ENCODE data around the gene DNM3. TPM values are rescaled to one million over a fixed set of nuclear protein-coding genes. Genes with fewer than 3 reads are reported as not detected.
A peak's percentile ranks its signal among the peaks of the same experiment; 100 is the strongest.

Gene DNM3
- polyA plus RNA-seq, 1 donor, result 3.9 TPM

DNA sequence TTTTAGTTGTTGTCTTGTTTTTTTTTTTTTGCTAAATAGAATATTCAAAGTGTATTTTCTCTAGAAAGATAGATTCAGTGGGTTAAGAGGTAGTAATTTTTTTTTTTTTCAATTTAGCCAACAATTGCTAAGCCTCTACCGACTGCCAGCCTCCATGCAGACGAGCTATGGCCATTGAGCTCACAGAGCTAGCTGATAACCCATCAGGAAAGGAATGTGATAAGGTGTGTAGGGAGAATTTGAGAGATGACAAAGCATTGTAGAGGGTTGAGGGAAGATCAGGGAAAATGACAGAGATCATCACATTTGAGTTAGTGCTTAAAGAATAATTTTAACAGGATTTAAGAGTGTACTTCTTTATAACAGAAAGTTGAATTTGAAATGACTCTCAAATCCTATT is 30.6 kb downstream of the DNM3 start:
- no peak for DNase-seq

DNA sequence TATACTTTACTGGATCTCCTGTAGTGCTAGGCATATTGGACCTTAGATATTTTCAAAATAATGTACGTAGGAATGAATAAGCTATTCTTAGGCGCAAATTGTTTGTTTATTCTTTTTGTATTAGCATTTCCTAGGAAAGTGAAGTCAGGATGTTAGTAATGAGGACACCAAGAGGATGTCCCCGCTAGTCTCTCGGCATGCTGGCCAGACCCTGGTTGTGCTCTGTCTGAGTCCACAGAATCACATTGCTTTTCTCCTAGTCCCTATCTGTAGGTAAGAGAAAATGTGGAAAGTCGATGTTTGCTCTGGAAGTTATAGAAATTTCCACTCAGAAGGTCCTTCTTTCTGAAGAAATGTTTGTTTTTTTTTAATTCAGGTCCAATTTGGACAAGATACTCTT is 31.1 kb downstream of the DNM3 start:
- no peak for DNase-seq

DNA sequence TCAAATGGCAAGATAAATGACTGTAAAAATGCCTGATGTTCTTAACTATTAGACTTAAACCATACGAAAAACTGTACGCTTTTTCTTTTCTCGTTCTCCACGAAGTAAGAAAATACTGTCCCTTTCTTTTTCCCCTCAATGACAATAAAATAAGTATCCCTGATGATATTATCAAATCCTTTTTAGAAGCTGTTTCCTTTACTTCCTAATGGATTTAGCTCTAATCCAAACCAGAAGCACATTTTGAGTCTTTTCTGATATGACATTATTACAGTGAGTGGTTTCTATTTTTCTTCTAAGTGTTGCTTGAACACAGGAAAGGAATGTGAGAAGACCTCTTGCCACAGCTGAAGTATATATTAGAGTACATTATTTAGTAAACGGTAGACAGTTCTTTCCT is 32.4 kb downstream of the DNM3 start:
- no peak for DNase-seq

DNA sequence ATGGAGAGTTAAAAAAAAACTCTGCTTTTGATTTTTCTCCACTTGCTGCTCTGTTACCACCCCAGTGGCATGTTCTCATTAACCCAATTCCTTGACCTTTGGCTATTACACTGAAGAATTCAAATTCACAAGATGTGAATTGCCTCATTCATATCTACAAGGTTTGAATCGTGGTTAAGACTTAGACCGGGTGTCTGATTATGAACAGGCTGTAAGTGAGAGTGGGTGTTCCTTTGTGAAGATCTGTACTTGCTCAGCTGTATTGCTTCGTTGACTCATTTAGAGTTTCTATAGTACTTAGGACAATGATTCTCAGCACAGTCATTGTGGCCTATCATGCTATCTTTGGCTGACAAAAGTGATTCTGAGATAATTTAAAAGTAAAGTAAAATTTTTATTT is 36.4 kb downstream of the DNM3 start:
- no peak for DNase-seq

DNA sequence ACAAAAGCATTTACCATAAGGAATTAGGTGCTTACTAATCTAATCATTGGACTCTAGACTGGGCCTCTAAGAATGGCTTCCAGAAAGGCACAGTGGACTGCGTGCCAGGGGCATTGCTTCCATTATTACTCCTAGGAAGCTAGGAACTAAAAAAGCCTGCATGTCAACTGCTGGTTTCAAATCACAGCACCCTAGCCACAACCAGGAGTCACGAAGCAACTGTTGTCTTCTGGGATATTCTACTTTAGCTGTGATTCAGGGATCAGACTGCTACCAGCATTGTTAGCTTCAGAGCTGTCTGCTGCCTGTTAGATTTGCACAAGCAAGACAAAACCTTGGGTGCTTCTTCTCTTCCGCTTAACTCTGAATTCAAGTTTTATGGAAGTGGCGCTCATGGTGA is 38.3 kb downstream of the DNM3 start:
- no peak for DNase-seq

DNA sequence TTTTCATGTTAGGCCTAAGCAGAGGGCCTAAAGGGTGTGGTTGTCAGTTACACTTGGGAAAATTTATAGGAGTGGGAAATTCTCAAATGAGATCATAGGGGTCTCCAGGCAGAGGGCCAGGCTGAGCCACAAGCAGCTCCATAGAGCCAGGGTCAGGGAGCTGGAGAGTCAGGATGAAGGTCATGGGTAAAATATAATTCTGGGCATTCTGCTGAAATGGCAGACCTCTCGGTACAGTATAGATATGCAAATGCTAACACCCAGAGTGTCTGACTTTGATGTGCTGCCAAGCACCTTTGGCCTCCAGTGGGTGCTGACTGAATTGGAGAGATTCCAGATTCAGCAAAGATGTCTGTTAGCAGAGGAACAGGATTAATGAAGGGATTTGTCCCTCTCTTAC is 40.1 kb downstream of the DNM3 start:
- no peak for DNase-seq

DNA sequence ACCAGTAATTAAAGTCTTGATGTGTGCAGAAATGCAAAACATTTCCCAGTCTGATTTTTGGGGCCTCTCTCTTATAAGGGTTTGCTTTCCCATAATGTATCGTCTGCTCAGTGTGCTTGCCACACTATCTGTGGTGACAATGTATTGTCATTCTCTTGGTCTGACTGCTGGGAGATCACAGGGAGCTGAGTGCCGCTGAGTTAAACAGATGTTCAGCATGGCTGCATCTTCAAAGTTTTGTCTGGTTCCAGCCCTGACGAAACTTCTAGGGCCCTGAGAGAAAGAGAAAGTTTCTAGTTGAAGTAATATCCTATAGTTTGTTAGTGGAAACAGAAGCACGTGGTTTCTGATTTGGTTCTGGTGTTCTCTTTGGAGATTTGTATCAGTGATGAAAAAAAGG is 42.6 kb downstream of the DNM3 start:
- no peak for DNase-seq

DNA sequence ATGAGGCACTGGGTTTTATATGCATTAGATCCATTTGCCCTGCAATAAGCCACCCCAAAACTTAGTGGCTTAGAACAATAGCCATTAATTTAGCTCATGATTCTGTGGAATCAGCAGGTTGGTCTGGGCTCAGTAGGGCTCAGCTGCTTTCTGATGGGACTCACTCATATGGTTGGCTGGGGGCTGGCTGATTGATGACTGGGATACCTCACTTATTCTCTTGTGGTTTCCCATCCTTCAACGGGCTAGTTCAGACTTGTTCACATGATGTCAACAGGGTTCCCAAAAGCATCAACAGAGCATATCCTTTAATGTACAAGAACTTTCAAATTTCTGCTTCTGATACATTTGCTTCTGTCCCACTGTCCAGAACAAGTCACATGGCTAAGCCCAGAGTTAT is 43.2 kb downstream of the DNM3 start:
- DNase-seq, result no peak

DNA sequence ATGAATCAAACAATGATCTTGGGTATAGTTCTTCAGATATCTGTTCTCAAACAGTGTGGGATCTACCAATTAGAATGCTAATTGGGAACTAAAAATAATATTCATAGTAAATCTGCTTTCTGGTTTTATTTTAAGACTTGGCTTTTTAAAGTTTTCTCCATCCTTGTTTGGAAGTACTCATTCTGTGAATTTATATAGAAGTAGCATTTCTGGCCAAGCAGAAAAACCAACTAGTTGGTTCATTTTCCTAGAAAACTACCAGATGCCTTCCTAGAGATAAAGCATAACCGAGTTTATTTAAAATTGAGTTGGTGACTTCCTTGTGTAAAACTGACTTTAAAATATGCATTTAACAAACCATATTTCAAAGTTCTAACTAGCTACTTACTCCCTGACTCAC is 48.8 kb downstream of the DNM3 start:
- DNase-seq, result no peak

DNA sequence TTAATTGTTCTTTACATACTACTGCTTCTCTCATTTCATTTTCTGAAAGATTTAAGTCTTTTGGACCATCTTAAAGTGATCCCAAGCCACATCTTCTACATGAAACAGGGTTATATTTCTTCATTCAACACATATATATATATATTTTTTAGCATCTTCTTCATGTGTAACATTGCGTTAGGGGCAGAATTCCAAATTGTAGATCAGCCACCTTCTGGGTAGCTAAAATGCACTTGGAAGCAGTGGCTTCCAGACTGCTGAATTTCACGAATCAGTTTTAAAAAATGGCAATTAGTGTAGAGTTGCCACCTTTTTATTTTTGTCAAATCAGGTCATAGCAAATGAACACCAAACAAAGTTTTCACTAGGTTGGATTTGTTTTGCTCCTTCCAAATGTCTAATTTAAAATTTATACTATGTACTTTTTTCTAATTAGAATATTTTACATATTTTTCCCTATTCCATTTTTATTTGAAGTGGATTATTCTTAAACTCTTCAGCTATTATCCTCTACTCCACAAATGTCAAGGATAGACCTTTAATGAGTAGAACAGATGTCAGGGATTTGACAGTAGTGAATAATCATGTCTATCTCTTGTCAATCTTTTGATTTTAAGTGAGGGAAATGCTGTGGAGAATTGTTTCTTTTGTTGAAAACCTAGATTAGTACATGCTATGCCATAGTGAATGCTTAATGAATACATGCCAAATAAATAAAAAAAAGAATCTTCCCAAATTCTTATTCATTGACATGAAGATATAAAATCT is 55.8 kb downstream of the DNM3 start:
- no peak for DNase-seq

DNA sequence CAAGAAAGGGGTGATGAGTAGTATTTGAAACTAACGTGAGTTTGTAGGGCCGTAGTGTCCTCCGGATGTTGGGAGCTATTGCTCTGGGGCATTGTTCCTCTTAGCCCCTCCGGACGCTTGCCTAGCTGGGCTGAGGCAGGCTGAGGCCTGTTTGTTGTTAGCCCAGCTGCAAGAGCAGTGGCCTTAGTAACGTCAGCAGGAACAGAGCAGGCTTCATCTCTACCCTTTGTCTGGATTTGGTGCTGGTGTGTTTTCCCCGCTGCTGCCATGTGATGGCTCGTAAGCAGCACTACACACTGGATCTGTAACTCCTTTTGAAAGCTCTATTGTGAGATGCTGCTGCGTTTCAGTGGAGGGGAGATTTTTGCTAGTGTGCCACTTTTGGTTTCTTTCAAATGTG is 57.6 kb downstream of the DNM3 start:
- DNase-seq, result no peak

DNA sequence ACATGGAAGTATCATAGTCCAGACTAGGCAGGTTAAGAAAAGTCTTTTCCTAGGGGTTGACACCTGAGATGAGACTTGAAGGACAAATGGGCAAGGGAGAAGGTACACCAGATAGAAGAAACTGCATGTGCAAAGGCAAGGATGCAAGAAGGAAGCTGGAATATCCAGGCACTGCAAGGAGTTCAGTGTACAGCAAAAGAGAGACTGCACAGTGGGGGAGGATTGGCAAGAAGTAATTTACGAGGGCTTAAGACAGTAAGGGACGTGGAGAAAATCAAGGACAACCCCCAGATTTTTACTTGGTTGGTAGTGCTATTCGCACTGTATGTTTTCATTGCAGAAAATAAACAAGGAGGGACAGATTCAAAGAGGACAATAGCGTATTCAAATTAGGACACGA is 58.5 kb downstream of the DNM3 start:
- no peak for DNase-seq

DNA sequence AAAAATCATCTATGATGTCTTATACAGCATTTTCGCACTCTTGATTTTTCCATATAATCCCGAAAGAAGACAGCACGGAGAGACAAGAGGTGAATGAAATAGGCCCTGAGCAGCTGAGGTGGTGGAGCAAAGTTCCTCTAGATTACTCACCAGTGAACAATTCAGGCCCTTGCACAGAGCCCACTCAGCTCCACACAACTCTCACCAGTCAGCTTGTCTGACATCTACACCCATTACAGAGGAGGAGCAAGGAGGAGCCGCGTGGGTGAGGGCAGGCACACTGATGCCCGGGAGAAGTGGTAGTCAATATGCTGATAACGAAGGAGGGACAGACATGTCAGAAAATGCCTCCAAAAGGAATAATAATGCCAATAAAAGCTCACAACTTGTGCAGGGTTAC is 59.9 kb downstream of the DNM3 start:
- DNase-seq, result no peak

DNA sequence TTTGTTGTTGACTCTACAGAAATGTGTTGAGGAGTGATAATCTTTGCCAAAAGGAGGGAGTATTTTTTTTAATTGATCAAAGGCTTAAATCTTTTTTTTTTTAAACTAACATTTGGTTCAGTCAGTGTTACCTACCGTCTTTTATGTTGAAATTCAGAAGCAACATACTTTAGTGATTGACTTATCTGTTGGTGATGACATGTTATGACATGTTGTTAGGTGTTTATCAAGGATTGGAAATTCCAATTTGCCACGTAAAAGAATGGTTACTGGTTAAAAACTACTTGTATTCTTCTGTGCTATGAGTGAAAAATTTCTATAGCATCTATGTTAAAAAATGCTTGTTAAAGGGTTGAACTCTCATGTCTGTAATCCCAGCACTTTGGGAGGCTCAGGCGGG is 61.2 kb downstream of the DNM3 start:
- DNase-seq, result no peak

DNA sequence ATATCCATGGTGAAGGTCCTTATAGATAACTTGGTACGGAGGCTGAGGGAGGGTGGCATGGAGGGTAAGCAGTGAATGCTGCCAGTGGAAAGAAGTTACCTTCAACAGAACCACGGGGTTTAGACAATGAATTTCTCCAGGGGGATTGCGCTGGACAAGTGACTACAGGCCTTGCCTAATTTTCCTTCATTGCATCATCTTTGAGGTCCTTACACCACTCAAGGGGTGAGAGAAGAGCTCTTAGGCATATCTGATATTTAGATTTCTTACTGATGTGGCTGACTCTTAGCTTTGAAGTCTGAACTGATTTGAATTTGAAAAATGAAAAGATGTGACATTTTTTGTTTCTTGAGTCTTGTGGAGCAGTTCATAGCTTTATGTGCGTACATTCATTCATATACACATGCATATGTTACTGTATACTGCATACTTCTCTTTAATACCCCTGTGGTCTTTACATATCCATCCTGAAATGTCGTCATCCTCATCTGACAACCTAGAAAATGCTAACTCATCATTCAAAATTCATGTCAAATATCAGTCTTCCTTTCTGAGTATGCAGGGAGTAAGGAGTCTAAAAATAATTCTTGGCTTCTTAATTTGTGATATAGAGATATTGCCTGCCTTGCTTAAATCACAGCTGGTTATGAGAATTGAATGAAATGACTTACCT is 63.6 kb downstream of the DNM3 start:
- no peak for DNase-seq

DNA sequence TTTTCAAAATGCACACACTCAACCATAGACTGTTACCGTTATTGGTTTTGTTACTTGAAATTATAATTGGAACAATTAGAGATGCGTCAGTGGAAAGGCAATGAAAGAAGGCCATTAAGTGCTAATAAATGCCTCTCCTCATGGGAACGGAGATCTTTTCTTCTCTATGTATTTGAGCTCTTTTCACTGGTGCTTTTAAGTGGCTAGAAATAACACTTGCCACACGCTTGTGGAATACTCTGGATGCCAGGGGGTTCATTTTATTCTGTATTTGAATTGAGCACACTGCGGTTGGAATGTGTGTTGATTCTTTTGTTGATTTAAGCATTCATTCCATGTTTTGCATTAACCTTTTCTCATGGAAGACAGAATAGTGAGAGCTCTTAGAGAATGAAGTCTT is 68.4 kb downstream of the DNM3 start:
- no peak for DNase-seq

DNA sequence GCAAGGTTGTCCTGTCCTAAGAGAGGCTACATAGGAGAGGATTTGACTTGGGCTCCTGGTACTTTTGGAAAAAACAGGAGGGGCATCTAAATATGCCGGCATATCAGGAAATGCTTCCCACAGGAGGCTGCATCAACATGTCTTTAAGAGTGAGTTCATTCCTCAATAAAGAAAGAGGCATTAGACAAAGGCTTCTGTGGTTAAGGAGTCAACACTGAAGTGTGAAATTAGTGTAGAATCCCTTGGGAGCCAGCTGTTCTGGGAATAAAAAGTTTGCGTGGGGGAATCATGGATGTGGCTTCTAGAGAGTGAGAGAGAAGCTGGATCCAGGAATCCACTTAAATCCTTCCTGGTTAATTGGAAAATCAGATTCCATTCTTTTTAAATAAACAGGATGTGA is 69.5 kb downstream of the DNM3 start:
- DNase-seq, result no peak

DNA sequence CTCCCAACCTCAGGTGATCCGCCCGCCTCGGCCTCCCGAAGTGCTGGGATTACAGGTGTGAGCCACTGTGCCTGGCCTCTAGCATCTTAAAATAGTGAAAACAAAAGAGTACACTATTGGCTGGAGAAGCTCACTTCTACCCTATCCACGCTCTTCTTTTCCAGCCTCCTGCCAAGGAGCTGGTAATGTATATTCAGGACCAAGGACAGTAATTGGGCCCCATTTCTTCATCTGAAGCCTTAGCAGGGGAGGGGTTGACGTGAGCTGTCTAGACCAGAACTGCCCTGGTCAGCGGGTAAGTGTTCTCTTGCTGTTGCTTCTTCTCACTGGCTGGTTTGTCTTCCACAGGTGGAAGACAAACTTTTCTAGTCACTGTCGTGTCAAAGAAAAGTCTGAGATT is 70.2 kb downstream of the DNM3 start:
- no peak for DNase-seq

DNA sequence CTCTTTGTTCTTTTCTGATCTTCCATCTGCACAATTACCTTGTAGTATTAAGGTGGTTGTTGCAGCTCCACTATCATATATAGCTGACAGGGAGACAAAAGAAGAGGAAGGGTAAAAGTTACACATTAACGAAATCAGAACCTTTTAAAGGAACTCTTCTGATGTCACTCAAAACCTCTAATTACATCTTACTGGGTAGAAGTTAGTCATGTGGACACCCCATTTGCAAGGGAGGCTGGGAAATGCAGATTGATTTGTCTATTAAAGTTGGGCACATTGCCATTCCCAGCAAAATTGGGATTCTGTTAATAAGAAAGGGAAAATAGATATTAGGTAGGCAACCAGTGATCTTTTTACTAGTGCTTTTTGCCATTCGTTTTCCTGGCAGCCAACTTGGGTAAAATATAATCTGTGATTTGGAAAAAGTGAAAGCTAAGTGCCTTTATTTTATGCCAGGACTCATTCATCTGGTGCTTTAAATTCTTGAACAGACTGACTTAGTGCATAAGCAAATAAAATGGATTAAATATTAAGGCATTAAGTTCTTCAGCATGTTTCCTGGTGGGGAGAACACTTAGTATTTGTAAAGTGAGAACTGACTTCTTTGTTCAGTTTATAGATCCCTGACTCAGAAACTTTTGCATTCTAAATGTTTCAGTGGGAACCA is 71.3 kb downstream of the DNM3 start:
- no peak for DNase-seq

DNA sequence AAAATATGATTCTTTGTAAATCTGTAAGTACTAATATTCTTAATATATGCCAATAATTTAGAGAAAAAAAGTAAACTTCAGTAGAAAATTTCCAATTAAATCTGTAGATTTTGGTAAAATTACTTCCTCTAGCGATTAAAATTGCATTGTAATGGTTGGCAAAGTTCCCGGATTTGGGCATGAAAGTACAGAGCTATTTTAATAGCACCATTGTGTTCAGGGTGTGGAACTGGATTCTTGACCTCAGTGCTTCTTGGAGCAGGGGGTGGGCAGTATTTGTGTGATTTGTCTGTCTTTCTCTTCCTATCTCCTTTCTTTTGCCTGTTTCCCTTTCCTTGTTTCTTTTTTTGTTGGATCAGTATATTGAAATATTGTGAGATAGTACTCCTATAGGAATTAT is 72.1 kb downstream of the DNM3 start:
- peak; percentile 21 for DNase-seq

DNA sequence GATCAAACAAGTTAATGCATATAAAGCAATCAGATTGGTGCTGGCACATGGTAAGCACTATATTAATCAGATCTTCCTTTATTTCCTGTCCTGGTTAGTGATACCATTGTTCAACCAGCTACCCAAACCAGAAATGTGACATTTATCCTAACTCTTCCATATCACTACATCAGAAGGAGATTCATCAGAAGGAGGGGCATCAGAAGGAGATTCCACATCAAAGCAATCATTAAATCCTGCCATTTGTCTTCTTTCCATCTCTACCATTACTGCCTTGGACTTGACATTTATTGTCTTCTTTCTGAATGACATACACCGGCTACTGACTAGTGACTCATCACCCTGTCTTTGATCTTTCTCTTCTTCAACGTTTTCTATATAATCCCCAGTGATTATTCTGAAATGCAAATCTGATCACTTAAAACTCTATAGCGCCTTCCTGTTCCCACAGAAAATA is 75.0 kb downstream of the DNM3 start:
- DNase-seq, result no peak

DNA sequence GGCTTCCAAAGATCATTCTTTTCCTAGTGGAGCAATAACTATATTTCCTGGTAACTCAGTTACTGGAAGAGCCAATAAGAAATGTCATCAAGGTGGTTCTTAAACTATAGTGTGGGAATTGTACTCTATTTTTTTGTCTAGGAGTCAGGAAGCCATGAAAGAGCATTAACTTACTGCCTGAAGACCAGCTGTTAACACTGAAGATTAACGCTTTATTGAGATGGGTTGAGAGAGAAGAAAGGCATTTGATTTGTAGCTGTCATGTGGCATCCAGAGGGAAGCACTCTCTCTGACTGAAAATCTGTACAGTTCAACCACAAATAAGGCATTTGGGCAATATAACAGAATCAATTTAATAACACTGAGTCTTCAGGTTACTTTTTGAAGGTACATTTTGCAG is 76.0 kb downstream of the DNM3 start:
- no peak for DNase-seq
